Measurements from ENCODE around the gene DCTN4. TPM values are rescaled to one million over a fixed set of nuclear protein-coding genes. Genes with fewer than 3 reads are reported as not detected.
A peak's percentile ranks its signal among the peaks of the same experiment; 100 is the strongest.

The DCTN4 gene
- total and polyA plus RNA-seq, 2 of the 4 experiments (the other 2 are of a cell fraction) = 28.1 to 50.2 TPM

DNA sequence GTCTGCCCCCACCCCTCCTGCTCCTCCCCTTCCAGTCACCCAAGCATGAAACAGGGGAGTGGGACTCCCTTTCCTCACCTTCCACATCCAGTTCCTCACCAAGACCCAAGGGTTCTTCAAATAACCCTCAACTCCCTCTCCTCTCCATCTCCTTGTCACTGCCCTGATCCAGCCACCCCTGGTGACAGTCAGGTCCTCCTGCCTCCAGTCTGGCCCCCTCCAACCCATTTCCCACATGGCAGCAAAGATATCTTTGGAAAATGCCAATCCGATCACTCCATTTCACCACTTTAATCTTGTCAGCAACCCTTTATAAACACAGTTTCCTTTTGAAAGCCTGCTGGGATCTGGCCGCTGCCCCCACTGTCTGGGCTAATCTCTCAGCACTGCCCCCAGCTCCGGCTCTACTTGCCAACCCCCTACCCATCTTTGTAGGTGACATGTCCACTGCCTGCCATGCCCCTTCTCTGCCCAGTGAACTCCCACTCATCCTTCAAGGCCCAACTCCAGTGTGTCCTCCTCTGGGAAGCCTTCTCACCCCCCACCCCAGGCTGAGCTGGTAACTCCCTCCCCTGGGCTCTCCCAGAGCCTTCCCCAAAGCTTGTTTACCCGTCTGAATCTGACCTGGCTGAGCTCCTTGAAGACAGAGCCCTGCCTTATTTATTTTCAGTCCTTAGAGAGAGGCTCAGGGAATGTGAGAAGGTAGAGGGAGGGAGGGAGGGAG lies 98.5 kb downstream of the DCTN4 start:
- H2AK9ac ChIP-seq (replicated peaks; ENCODE audit: low read depth, low read length, poor library complexity) = peak overlapping the region; percentile 81
- ChIA-PET CTCF (no interaction called here), POLR2A (ENCODE audit: unreplicated experiment) (no interaction called here)
- H3K79me1 ChIP-seq (ENCODE audit: low read depth in 1 of 2, low read length in 2 of 2) = 0 out of 4 replicates have a peak, but pooled peaks cover 0 to 3% of the 10 kb centered on the region in 2 experiments
- no peak overlapping the region; the same call in 1 of the 2 replicates for H3K18ac ChIP-seq (ENCODE audit: low read depth, low read length)
- ATAC-seq (ENCODE audit: low read depth) (peak; percentile 33), DNase-seq (no peak)
- H3K56ac ChIP-seq (ENCODE audit: extremely low read depth, insufficient read depth, low read length) = no peak overlapping the region
- intact Hi-C loops (cut with micrococcal nuclease) (no loop called here), in situ Hi-C loops (cut with MboI; ENCODE audit: low sequenced_read_pairs) (no loop called here), dilution Hi-C loops (cut with HindIII; ENCODE audit: low sequenced_read_pairs, unreplicated experiment) (no loop called here)
- H2BK20ac ChIP-seq (ENCODE audit: low read depth, low read length) = no peak overlapping the region
- peak overlapping the region; percentile 4; the same call in 1 of the 2 replicates for H4K91ac ChIP-seq (ENCODE audit: insufficient read depth, low read depth, low read length)
- 0 out of 4 replicates have a peak overlapping the region, but pooled peaks of 1 of the 2 experiments have one; percentile 47 for H4K8ac ChIP-seq (ENCODE audit: low read depth in 2 of 2, low read length in 2 of 2)
- H2AK5ac ChIP-seq (ENCODE audit: low read depth, low read length) = peak overlapping the region; percentile 37; the same call in 1 of the 2 replicates
- 45% methylated on average over 2 of the region's 4 CpGs; no CpG with 5 or more reads in 1 of the 2 experiments for WGBS, 2 experiments (ENCODE audit: extremely low coverage in 2 of 2, insufficient read length in 1 of 2)
- H3K23ac ChIP-seq (ENCODE audit: low read depth, low read length) = 0 out of 2 replicates have a peak overlapping the region, but pooled peaks have one; percentile 25
- peak overlapping the region; percentile 25; the same call in 1 of the 2 replicates for H3K14ac ChIP-seq (replicated peaks; ENCODE audit: low read depth, low read length)
- no peak overlapping the region for H2BK5ac ChIP-seq (ENCODE audit: low read depth, low read length, poor library complexity, severe bottlenecking)
- 0 out of 3 replicates have a peak overlapping the region, but pooled peaks have one; percentile 47 for H2BK15ac ChIP-seq (ENCODE audit: low read depth, low read length)
- peaks cover 4% of the 10 kb centered on the region; the same call in 1 of the 2 replicates for H3K9me1 ChIP-seq (ENCODE audit: insufficient read depth, low read length)
- peak overlapping the region; percentile 5; the same call in 1 of the 2 replicates for H4K5ac ChIP-seq (ENCODE audit: low read depth, low read length)
- no peaks in the 10 kb centered on the region; the same call in 1 of the 2 replicates for H4K20me1 ChIP-seq (ENCODE audit: insufficient read depth, low read length)
- H3K4me1 ChIP-seq (ENCODE audit: control insufficient read depth, insufficient read depth, low read length) = peaks cover 20% of the 10 kb centered on the region
- TF ChIP-seq NFE2L2 (IDR thresholded peaks at IDR 0.05; ENCODE audit: low read depth, low read length) (no peak), RAD21 (IDR thresholded peaks at IDR 0.05; ENCODE audit: low read length) (no peak), SMC3 (IDR thresholded peaks at IDR 0.05; ENCODE audit: low read depth, low read length) (no peak), MAZ (IDR thresholded peaks at IDR 0.05; ENCODE audit: borderline replicate concordance, low read depth, low read length) (peak; percentile 0; the same call in 1 of the 2 replicates)
- TF ChIP-seq, protein P1, sequence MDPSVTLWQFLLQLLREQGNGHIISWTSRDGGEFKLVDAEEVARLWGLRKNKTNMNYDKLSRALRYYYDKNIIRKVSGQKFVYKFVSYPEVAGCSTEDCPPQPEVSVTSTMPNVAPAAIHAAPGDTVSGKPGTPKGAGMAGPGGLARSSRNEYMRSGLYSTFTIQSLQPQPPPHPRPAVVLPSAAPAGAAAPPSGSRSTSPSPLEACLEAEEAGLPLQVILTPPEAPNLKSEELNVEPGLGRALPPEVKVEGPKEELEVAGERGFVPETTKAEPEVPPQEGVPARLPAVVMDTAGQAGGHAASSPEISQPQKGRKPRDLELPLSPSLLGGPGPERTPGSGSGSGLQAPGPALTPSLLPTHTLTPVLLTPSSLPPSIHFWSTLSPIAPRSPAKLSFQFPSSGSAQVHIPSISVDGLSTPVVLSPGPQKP (IDR thresholded peaks at IDR 0.05; ENCODE audit: borderline replicate concordance, low read depth, low read length) = no peak
- TF ChIP-seq, protein P2, sequence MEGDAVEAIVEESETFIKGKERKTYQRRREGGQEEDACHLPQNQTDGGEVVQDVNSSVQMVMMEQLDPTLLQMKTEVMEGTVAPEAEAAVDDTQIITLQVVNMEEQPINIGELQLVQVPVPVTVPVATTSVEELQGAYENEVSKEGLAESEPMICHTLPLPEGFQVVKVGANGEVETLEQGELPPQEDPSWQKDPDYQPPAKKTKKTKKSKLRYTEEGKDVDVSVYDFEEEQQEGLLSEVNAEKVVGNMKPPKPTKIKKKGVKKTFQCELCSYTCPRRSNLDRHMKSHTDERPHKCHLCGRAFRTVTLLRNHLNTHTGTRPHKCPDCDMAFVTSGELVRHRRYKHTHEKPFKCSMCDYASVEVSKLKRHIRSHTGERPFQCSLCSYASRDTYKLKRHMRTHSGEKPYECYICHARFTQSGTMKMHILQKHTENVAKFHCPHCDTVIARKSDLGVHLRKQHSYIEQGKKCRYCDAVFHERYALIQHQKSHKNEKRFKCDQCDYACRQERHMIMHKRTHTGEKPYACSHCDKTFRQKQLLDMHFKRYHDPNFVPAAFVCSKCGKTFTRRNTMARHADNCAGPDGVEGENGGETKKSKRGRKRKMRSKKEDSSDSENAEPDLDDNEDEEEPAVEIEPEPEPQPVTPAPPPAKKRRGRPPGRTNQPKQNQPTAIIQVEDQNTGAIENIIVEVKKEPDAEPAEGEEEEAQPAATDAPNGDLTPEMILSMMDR (conservative IDR thresholded peaks at IDR 0.05; ENCODE audit: low read depth, low read length) = no peak
- peak overlapping the region; percentile 40; the same call in 1 of the 2 replicates for H3K4ac ChIP-seq (ENCODE audit: low read depth, low read length)
- H3K4me2 ChIP-seq (ENCODE audit: low read depth, low read length) = peak overlapping the region; percentile 14; the same call in 1 of the 2 replicates
- no peak overlapping the region for H3K4me3 ChIP-seq (ENCODE audit: insufficient read depth, low read depth, low read length)
- peak overlapping the region; percentile 67 for H2AFZ ChIP-seq (replicated peaks; ENCODE audit: low read length, poor library complexity)
- H2BK120ac ChIP-seq (ENCODE audit: low read depth, low read length) = peak overlapping the region; percentile 22; the same call in 1 of the 2 replicates
- peaks cover 9% of the 10 kb centered on the region for H3K27me3 ChIP-seq (ENCODE audit: control insufficient read depth, insufficient read depth, low read length)
- H3K9me3 ChIP-seq (ENCODE audit: control insufficient read depth, insufficient read depth, low read length) = no peaks in the 10 kb centered on the region
- H3K27ac ChIP-seq (ENCODE audit: insufficient read depth, low read length) = peak overlapping the region; percentile 39; the same call in 1 of the 2 replicates
- no peaks in the 10 kb centered on the region for H3K36me3 ChIP-seq (ENCODE audit: control insufficient read depth, insufficient read depth, low read length)
- H3K9ac ChIP-seq (ENCODE audit: low read depth, low read length) = no peak overlapping the region
- BruUV-seq (replicated peaks) = no TSS peak

Data from IMR-90 (cell line).